GM19023 (cell line): Measurements from ENCODE around the gene ABCE1.
"Not testable (repeated sequence)": the region's sequence is repeated elsewhere in the genome, so short reads cannot be mapped to it uniquely, and the experiment has no call there.

ENCODE experiments used
- ATAC-seq: cut with Tn5 transposase; IDR thresholded peaks from one replicate; pipeline ENCODE4 v1.9.1; 2021; ENCODE audit warnings: mild to moderate bottlenecking, moderate library complexity; ENCODE audit not compliant: unreplicated experiment

ABCE1 gene

DNA sequence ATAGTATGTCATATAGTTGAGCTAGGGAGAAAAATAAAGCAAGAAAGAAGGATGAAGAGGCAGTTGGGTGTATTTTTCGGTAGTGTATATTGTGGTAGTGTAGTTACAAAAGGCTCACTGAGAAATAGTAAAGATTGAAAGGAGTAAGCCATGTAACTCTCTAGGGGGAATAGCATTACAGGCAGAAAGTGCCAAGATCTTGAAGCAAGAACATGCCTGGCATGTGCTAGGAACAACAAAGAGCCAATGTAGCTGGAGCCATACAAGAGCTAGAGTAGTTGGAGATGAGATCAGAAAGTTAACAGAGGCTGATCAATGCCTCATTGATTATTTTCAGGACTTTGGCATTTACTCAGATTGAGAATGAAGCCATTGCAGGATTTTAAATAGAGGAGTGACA is 3.0 kb downstream of the ABCE1 start:
- no peak for ATAC-seq

DNA sequence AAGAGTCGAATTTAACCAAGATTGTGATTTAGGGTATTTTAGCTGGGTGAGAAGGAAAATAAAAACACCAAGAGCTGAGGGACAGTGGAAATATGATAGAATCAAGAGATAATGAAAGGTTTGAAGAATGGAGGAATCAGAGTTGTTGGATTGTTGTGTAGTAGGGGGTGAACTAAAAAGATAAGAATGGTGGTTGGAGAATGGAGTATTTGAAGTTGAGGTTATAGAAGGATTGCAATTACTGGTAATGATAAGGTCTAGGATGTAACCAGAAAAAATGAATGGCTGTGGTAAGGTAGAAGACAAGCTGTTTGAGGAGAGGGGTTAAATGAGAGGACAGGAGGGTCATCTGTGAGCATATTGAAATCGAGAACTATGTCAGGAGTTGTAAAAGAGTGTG is 4.5 kb downstream of the ABCE1 start:
- ATAC-seq = no peak

GRCh38 chr4:145103496-145103895 is 5.4 kb downstream of the ABCE1 start:
- ATAC-seq = no peak

GRCh38 chr4:145107126-145107525 is 9.0 kb downstream of the ABCE1 start:
- no peak for ATAC-seq

GRCh38 chr4:145108128-145108527 is 10.0 kb downstream of the ABCE1 start:
- ATAC-seq = no peak

DNA sequence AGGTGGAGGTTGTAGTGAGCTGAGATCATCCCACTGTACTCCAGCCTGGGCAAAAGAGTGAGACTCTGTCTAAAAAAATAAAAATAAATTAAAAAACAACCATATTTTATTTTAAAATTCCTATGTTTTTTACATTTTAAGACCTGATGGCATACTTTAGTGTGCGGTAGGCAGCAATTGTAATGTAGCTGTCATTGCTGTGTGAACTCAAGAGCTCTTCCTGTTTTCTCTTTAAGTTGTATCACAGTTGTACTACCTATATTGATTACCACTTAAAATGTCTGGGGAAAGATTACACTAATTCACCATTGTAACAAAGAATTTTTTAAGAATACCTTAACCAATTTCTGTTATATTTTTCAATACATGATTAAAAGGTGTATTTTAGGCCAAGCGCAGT is 27.3 kb downstream of the ABCE1 start:
- ATAC-seq = no peak

DNA sequence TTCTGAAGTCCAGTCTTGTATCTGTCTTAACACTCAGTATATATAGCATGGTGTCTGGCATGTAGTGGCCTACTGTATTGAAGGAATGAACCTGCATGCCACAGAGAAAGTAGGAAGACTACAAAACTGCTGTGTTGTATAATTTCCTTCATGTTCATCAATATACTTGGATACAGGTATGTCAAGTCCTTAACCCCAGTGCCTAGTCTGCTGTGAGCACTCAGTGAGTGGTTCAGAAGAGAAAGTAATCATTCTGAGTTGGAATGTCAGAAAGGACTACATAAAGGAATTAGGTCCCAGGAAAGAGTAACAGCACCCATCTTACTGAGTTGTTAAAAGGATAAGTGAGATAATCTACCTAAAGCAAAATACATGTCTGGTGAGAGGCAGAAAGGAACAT is 32.0 kb downstream of the ABCE1 start:
- no peak for ATAC-seq

GRCh38 chr4:145130788-145131399 is 32.8 kb downstream of the ABCE1 start:
- ATAC-seq = no peak

- no peak for ATAC-seq
These were observed 33.7 kb downstream of the ABCE1 start for GRCh38 chr4:145131848-145132247.

DNA sequence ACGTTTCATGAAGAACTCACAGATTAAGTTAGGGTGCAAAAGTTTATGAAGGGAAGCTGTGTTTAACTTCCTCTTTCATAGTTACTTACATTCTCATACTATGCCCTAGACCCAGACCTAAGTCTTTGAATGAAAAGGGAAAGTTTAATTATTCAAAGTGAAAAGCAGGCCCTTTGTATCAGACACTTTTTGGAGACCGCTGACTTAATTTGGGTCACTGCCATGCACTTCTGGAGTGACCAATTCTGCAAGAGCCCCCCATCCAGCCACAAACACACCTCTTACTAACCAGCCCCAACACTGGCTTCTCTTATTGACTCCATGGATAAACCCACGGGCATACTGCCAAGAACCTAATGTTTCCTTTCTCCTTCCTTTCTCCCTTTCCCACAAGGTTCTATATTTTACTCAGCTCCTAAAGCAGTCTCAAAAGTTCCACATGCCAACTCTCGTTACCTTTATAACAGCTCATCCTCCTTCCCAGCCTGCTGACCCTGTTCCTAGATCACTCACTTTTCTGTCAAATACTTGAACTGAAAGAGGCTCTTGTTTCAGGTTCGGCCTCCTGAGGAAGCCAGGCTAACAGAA is 34.5 kb downstream of the ABCE1 start:
- peak; percentile 77 for ATAC-seq

DNA sequence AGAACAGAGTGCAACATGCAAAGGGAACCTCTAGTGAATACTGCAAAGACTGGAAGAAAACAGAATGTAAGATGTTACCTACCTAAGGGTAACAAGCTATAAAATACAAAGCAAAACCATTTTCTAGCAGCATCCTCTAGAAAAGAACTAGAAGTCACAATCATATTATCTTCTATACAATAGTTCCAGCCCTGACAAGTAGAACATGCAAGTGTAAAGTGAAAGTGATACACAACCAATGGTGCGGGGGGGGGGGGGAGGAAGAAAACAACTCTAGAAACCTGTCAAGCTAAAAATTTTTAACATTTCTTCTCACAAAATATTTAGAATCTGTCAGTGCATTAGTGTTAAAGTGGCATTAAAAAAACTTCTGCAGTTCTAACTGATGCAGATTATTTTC is 38.1 kb downstream of the ABCE1 start:
- not testable (repeated sequence) for ATAC-seq

DNA sequence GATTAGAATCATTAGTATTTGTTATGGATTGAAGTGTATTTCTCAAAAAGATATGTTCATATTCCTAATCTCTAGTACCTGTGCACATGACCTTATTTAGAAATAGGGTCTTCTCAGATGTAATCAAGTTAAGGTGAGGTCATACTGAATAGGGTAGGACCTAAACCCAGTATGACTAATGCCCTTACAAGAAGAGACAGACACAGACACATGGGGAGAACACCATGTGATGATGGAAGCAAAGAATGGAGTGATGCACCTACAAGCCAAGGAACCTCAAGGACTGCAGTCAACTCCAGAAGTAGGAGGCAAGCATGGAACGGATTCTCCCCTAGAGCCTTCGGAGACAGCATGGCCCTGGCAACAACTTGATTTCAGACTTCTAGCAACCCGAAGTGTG is 50.9 kb downstream of the ABCE1 start:
- no peak for ATAC-seq

GRCh38 chr4:145153181-145153903 is 55.2 kb downstream of the ABCE1 start:
- no peak for ATAC-seq

GRCh38 chr4:145153904-145154298 is 55.8 kb downstream of the ABCE1 start:
- ATAC-seq = no peak

DNA sequence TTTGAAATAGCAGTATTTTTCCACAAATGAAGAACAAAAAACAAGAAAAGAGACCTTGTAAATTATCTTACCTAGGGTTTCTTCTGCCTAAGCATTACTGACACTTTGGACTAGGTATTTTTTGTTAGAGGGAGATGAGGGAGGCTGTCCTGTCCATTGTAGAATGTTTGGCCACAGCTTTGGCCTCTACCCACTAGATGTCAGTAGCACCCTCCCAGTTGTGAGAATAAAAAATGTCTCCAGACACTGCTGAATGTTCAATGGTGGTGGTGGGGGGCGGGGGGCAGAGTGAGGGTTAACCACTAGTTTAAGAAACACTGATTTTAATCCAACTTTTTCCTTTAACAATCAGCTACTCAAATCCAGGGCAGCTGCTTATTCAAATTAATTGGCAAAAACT is 56.5 kb downstream of the ABCE1 start:
- peak; percentile 72 for ATAC-seq

DNA sequence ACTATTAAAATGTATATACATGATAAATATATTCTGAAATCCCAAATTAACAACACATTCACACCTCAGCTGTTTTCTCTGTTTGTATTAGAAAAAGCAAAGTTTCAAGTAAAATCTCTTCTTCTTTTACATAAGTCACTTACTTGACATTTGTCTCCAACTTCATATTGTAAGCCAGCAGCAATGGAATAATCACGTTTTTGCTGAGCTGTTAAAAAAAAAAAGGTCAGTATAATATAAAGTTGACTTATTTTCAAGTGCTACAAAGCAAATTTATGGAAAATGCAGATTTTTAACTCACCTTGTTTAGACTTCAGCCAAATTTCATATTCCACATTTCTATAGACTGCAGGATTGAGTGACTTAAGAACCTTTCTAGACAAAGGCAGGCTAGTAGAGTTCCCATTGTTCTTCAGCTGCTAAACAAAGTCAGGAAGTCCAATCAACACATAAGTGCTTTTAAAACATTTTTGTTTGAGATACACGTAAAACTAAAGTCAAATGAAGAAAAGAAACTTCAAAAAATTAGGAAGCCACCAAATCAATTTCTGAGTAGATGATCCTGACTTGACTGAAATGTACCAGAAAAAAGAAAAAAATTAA is 57.3 kb downstream of the ABCE1 start:
- no peak for ATAC-seq

- no peak for ATAC-seq
These were observed 58.9 kb downstream of the ABCE1 start for GRCh38 chr4:145156986-145157385.

GRCh38 chr4:145161549-145161948 is 63.4 kb downstream of the ABCE1 start:
- no peak for ATAC-seq

DNA sequence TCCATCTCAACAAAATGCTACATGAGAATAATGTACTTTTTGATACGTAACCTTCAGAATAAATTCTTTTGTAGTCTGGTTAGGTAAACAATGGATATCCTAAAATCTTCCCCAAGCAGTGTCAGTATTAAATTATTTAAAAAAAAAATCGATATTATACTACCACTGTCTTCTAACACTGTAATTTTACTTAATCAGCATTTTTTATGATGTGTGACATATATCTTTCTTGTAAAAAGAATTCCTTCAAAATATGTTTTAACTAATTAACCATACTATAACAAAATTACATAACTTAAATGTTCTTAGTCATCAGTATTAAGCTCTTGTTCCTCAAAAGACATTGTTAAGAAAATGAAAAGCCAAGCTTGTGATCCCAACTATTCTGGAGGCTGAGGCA is 69.8 kb downstream of the ABCE1 start:
- no peak for ATAC-seq

DNA sequence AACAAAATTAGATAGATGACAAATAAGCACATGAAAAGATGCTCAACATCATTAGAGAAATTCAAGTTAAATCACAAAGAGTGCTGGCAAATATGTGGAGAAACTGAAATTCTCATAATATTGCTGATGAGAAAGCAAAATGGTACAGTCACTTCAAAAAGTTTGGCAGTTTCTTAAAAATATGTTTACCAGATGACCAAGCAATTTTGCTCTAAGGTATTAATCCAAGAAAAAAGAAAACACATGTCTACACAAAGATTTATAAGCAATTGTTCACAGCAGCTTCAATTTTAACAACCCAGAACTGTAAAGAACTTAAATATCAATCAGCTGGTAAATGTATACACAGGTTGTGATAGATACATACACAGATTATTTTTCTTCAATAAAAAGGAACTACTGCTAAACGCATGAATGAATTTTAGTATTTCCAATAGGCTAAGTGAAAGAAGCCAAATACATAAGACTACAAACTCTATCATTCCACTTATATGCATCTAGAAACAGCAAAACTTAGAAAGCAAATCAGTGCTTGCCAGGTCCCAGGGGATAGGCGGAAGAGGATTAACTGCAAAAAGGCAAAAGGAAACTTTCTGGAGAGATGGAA is 70.6 kb downstream of the ABCE1 start:
- no peak for ATAC-seq

GRCh38 chr4:145170223-145170622 is 72.1 kb downstream of the ABCE1 start:
- no peak for ATAC-seq

GRCh38 chr4:145171911-145172310 is 73.8 kb downstream of the ABCE1 start:
- ATAC-seq = no peak
